ENCODE measurements around the gene GAPT. TPM values are rescaled to one million over a fixed set of nuclear protein-coding genes. Genes with fewer than 3 reads are reported as not detected.

Gene GAPT
- total and polyA plus RNA-seq, 2 donors (not counting 3 experiments of a cell fraction or from before 2014, with no cell fraction given) = not detected

- Histone ChIP-seq H3K27ac (ENCODE audit: insufficient read depth, low read depth, low read length) (no peak overlapping the region), H3K36me3 (ENCODE audit: control insufficient read depth in 2 of 2, extremely low read depth in 1 of 2, insufficient read depth in 2 of 2, low read length in 2 of 2) (no peaks in the 10 kb centered on the region), H3K9me3 (replicated peaks; ENCODE audit: control insufficient read depth, insufficient read depth, low read length) (no peaks in the 10 kb centered on the region), H4K20me1 (replicated peaks; ENCODE audit: control insufficient read depth, extremely low read depth, insufficient read depth, low read length) (no peaks in the 10 kb centered on the region), H2AFZ (ENCODE audit: low read depth, low read length) (no peak overlapping the region), H3K4me2 (ENCODE audit: insufficient read depth, low read length) (no peak overlapping the region), H3K27me3 (ENCODE audit: control insufficient read depth in 2 of 2, insufficient read depth in 2 of 2, low read length in 2 of 2) (peaks cover 3 to 5% of the 10 kb centered on the region in 2 experiments), H3K9ac (replicated peaks; ENCODE audit: extremely low read depth, insufficient read depth, low read length) (no peak overlapping the region), H3K4me1 (ENCODE audit: control insufficient read depth, extremely low read depth, insufficient read depth, low read length) (no peaks in the 10 kb centered on the region), H3K4me3 (replicated peaks in 1 of 3; ENCODE audit: insufficient read depth in 1 of 3, low read depth in 1 of 3, low read length in 3 of 3) (no peak overlapping the region), H3K79me2 (ENCODE audit: control insufficient read depth, insufficient read depth, low read length) (no peaks in the 10 kb centered on the region), H3K9me1 (replicated peaks; ENCODE audit: control insufficient read depth, extremely low read depth, insufficient read depth, low read length) (no peaks in the 10 kb centered on the region)
- dilution Hi-C loops (cut with MboI; ENCODE audit: extremely low pct_ligation_motif_present, low sequenced_read_pairs) = no loop called here
- ChIA-PET POLR2A (no interaction called here), CTCF (interaction anchor here (1.1 kb wide), 2 partner anchors 303 to 308 kb away, joined by 3 to 4 read pairs; no protein-coding TSS in a partner anchor)
- DNase-seq (ENCODE audit: low read depth, low spot score) (no peak), FAIRE-seq (no peak)
- intact Hi-C loops (cut with micrococcal nuclease) = no loop called here
- no TSS peak for BruUV-seq (replicated peaks)
- TF ChIP-seq CTCF (IDR thresholded peaks at IDR 0.05; ENCODE audit: extremely low read depth in 1 of 2, insufficient read depth in 1 of 2, low read depth in 1 of 2, low read length in 2 of 2) = no peak
- TF ChIP-seq MYC (IDR thresholded peaks at IDR 0.05; ENCODE audit: low read depth, low read length) = no peak
- no peak for TF ChIP-seq JUN (IDR thresholded peaks at IDR 0.05; ENCODE audit: borderline replicate concordance, insufficient read depth, insufficient read length, low read depth)
- TF ChIP-seq EZH2 (IDR thresholded peaks at IDR 0.05; ENCODE audit: borderline replicate concordance, low read depth, low read length, severe bottlenecking) = no peak
- TF ChIP-seq POLR2AphosphoS5 (IDR thresholded peaks at IDR 0.05; ENCODE audit: insufficient read depth, low read depth, low read length) = no peak
- TF ChIP-seq GATA2 (IDR thresholded peaks at IDR 0.05; ENCODE audit: insufficient read depth, insufficient read length, low read depth, low read length) = no peak
- no peak for TF ChIP-seq FOS (IDR thresholded peaks at IDR 0.05; ENCODE audit: borderline replicate concordance, insufficient read depth, low read length)
- TF ChIP-seq POLR2A (IDR thresholded peaks at IDR 0.05; ENCODE audit: low read depth, low read length) = no peak
- TF ChIP-seq MAX (IDR thresholded peaks at IDR 0.05; ENCODE audit: insufficient read depth, insufficient read length) = no peak
Observed at GRCh38 chr5:58504766-58505165, 13.5 kb downstream of the GAPT start.

Measured in endothelial cell of umbilical vein (primary cell).